Left ventricle myocardium inferior (tissue), 1 donor: ENCODE measurements around the gene AEBP1. TPM values are rescaled to one million over a fixed set of nuclear protein-coding genes. Genes with fewer than 3 reads are reported as not detected.

Experiments used
- DNase-seq: peaks from one replicate; pipeline ENCODE4 v3.0.0-alpha.2; 2020
- H3K27ac ChIP-seq: fragments of 200-600 bp; replicated peaks from 2 replicates; pipeline ENCODE4 v1.8.0; 2021
- H3K27me3 ChIP-seq: fragments of 200-600 bp; 2 replicates; pipeline ENCODE4 v1.8.0; 2021; ENCODE audit warnings: low read depth
- H3K36me3 ChIP-seq: fragments of 200-600 bp; 2 replicates; pipeline ENCODE4 v1.8.0; 2021
- H3K4me1 ChIP-seq: fragments of 200-600 bp; 2 replicates; pipeline ENCODE4 v1.8.0; 2021
- H3K4me3 ChIP-seq: fragments of 200-600 bp; 2 replicates; pipeline ENCODE4 v1.8.0; 2021; ENCODE audit warnings: mild to moderate bottlenecking, moderate library complexity
- H3K9me3 ChIP-seq: fragments of 200-600 bp; replicated peaks from 2 replicates; pipeline ENCODE4 v1.8.0; 2021
- intact Hi-C: fragments of 100-400 bp; cut with micrococcal nuclease; formaldehyde crosslinking; loops from one replicate; pipeline ENCODE4 v1.11.0; 2022
- total RNA-seq: library from RNA; stranded (reverse); fragmentation: NEBNext Ultra II Directional; extraction: Animal tissue kit (Norgen Biotek cat#: 25700); gene quantifications from one replicate; pipeline ENCODE4 v1.2.1, GENCODE V29; 2021
- TF ChIP-seq, protein P1 (sequence below): fragments of 200-600 bp; IDR thresholded peaks from 2 replicates; pipeline ENCODE4 v1.8.0; 2021; ENCODE audit warnings: antibody characterized with exemption, mild to moderate bottlenecking, borderline replicate concordance
- donor health status: DM: no; HTN: yes; CAD: no; lungs with severe emphysema.

The AEBP1 gene
- total RNA-seq, 1 donor from 2014 or later = 20.5 TPM

DNA sequence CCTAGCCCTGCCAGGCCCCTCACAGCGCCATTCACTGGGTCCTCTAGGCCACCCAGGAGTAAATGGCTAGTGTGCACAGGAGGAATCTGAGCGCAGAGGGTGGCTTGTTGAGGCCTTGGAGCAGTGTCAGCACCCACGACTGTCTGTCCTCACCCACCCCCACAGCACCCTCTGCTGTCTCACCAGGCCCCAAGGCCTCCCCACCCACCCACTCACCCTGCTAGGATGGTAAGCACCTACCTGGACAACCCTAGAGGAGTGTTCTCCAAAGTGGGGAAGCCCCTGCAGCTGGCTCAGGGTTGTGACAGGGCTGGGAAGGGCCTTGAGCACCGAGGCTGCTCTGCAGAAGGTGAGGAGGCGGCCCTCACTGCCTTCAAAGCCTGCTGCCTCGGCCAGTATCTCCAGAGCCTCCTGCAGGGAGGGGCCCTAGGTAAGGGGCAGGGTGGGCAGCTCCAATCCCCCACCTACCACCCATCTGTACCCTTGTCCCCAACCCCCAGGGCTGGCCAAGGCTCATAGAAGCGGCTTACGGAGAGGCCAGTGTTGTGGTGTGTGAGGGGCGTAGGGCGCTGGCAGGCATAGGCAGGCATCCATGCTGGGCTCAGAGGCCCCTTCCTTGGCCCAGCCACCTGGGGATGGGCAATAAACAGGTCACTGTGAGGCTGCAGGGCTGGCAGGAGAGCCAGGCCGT is 24.7 kb upstream of the AEBP1 start:
- H3K27me3 ChIP-seq = no peaks in the 10 kb centered on the region
- no peaks in the 10 kb centered on the region for H3K9me3 ChIP-seq
- H3K27ac ChIP-seq = peak overlapping the region; percentile 93
- peaks cover 73% of the 10 kb centered on the region for H3K4me1 ChIP-seq
- no peak overlapping the region for H3K4me3 ChIP-seq
- intact Hi-C loops = no loop called here
- DNase-seq = no peak
- peaks cover 57% of the 10 kb centered on the region for H3K36me3 ChIP-seq
- TF ChIP-seq, protein P1, sequence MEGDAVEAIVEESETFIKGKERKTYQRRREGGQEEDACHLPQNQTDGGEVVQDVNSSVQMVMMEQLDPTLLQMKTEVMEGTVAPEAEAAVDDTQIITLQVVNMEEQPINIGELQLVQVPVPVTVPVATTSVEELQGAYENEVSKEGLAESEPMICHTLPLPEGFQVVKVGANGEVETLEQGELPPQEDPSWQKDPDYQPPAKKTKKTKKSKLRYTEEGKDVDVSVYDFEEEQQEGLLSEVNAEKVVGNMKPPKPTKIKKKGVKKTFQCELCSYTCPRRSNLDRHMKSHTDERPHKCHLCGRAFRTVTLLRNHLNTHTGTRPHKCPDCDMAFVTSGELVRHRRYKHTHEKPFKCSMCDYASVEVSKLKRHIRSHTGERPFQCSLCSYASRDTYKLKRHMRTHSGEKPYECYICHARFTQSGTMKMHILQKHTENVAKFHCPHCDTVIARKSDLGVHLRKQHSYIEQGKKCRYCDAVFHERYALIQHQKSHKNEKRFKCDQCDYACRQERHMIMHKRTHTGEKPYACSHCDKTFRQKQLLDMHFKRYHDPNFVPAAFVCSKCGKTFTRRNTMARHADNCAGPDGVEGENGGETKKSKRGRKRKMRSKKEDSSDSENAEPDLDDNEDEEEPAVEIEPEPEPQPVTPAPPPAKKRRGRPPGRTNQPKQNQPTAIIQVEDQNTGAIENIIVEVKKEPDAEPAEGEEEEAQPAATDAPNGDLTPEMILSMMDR = no peak

DNA sequence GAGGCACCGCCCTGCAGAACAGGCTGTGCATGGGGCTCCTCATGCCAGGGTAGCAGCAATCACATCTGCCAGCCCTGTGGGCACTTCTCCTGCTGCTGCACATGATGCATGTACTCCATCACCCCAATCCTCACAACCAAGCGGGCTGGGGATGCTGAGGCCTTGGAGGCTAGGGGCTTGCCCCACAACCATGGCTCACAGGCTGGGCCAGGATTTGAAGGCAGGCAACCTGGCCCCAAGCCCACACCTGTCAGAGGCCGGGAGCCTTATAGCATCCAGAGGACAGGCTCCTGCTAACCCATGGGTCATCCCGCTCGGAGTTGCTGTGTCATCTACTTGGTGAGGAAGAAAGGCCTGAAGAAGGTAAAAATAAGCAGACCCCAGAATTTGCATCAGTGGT is 24.0 kb upstream of the AEBP1 start:
- DNase-seq = peak; percentile 16
- H3K9me3 ChIP-seq = no peaks in the 10 kb centered on the region
- H3K27ac ChIP-seq = peak overlapping the region; percentile 93
- intact Hi-C loops = no loop called here
- TF ChIP-seq, protein P1 = no peak
- no peak overlapping the region for H3K4me3 ChIP-seq
- H3K27me3 ChIP-seq = no peaks in the 10 kb centered on the region
- peaks cover 69% of the 10 kb centered on the region for H3K4me1 ChIP-seq
- H3K36me3 ChIP-seq = peaks cover 55% of the 10 kb centered on the region

DNA sequence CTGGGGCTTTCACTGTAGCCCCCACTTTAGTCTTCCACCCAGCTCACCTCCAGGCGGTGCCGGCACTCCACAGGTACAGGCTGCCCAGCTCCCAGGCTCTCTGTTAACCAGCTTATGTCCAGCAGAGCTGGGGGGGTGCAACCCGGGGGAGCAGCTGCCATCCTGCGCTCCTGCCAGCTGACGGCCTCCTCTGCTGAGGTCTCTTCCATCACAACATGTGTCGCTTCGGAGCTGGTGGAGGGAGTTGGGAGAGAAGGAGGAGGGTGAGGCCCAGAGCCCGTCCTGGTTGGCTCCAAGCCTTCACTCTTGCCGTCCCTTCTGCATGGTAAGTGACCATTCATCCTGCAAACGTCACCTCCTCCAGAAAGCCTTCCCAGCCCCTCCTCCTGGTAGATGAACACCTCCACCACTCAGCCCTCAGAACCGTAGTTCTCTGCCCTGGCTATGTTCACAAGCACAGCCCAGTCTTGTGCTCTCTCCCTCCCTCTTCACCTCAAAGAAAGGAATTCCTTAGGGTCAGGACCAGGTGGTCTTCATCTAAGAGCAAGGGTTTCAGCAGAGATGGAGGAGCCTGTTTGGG is 23.4 kb upstream of the AEBP1 start:
- DNase-seq = peak; percentile 17
- H3K27ac ChIP-seq = peak overlapping the region; percentile 93
- H3K36me3 ChIP-seq = peaks cover 49% of the 10 kb centered on the region
- H3K4me3 ChIP-seq = peak overlapping the region; percentile 75
- H3K27me3 ChIP-seq = no peaks in the 10 kb centered on the region
- H3K4me1 ChIP-seq = peaks cover 64% of the 10 kb centered on the region
- TF ChIP-seq, protein P1 = no peak
- no peaks in the 10 kb centered on the region for H3K9me3 ChIP-seq
- intact Hi-C loops = no loop called here

DNA sequence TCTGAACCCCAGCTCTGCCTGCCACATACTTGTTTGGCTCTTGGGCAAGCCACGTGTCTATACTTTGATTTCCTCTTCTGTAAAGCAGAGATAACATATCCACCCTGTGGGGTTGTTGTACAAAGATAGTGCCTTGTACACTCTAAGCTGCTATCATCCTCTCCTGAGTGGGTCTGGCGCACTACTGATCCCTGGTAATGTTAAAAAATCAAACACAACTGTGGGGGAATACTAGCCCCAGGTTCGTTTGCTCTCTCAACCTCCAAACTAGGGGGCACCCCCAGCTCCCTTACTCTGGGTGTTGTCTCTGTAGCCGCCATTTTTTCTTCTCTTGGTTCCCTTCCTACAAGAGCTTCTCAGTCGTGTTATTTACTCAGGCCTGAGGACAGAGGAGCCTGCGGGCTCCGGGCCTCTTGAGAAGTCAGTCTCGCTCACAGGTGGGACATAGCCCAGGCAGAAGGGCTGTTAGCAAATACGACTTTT is 22.8 kb upstream of the AEBP1 start:
- Histone ChIP-seq H3K27me3 (no peaks in the 10 kb centered on the region), H3K4me1 (peaks cover 59% of the 10 kb centered on the region), H3K9me3 (no peaks in the 10 kb centered on the region), H3K27ac (peak overlapping the region; percentile 93), H3K36me3 (peaks cover 44% of the 10 kb centered on the region), H3K4me3 (peak overlapping the region; percentile 75)
- intact Hi-C loops = no loop called here
- TF ChIP-seq, protein P1 = no peak
- peak; percentile 17 for DNase-seq

DNA sequence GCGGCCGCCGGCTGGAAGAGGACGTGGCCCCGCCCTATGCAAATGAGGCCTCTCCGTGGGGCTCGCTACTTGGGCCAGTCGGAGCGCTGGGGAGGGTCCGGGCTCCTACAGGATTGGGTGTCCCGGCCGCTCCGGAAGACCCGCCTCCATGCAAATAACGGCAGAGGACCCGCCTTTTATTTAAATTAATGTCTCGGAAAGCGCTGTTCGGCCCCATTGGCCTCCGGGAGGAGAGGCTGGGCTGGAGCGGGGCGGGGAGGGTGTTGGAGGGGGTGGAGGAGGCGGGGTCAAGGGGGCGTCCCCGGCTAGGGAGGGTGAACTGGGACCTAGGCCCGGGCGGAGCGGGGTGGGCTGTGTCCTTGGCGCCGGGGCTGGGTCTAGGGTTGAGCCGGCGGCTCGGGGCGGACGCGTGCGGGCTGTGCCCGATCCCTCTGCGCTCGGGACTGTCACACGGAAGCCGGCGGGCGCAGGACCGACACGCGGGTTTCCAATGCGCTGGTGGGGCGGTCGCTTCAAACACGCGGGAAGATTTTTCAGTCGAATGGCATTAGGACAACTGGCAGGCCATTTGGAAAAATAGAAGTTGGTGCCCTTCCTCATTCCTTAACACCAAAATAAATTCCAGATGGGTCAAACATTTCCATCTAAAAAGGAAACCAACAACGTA is 21.5 kb upstream of the AEBP1 start:
- Histone ChIP-seq H3K36me3 (peaks cover 30% of the 10 kb centered on the region), H3K27ac (peak overlapping the region; percentile 93), H3K4me3 (peak overlapping the region; percentile 75), H3K27me3 (no peaks in the 10 kb centered on the region), H3K9me3 (no peaks in the 10 kb centered on the region), H3K4me1 (peaks cover 51% of the 10 kb centered on the region)
- peak; percentile 99 for DNase-seq
- intact Hi-C loops = no loop called here
- TF ChIP-seq, protein P1 = no peak
